SKM-1 treated with dmso at 0.1 percent for 144 hours (cell line): ENCODE measurements around the gene ETFB.

Source experiments
- DNase-seq: peaks from one replicate; lab custom pipeline; 2025; ENCODE audit not compliant: unreplicated experiment; lab: John Stamatoyannopoulos, UW

The ETFB gene

GRCh38 chr19:51352783-51353360 lies 13.3 kb downstream of the ETFB start:
- DNase-seq: no peak

GRCh38 chr19:51351266-51351990 lies 14.8 kb downstream of the ETFB start:
- no peak for DNase-seq

- DNase-seq: no peak
These were observed 18.8 kb downstream of the ETFB start for GRCh38 chr19:51347209-51347928.

DNA sequence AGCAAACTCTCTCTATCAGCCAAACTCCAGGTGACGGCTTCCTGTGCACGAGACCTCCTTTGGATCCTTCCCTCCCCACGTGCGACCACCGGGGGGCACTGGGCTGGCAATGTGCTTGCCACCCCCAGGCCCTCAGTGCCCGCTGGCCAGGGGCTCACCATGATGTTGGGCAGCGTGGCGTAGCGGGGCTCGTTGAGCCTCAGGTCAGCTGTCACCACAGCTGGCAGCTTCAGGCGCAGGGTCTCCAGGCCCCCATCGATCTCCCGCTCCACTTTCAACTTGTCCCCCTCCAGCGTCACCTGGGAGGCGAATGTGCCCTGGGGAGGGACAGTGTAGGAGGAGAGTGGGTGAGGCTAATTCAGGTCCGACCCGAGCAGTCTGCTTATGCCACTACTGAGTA lies 19.4 kb downstream of the ETFB start:
- DNase-seq: no peak

GRCh38 chr19:51345076-51345620 lies 21.0 kb downstream of the ETFB start:
- DNase-seq: no peak

- DNase-seq: no peak
These were observed 23.3 kb downstream of the ETFB start for GRCh38 chr19:51342631-51343569.

DNA sequence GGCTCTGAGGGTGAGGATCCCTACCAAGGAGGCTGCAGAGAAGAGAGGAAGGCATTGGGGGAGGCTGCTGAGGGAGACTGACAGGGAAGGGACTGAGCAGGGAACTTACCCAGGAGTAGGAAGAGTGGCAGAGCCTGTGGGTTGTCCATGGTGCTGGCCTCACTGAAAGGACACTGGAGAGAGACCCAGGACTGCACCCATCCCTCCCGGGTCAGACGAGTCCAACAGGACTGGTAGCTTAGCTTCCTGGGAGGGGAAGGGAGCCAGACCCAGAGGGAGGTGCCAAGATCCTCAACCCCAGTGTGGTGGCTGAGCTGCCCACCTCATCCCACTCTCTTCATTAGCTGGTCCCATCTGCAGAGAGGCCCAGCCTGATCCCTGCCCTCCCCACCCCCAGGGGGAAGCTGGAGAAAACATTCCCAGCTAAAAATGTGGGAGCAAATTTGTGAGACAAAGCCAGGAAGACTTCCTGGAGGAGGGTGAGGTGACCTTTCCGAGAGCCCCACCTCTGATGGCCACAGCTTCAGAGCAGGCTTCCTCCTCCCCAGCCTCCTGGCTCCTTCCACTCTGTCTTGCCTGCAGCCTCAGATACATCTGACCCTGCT lies 24.1 kb downstream of the ETFB start, which contains the start of gene VSIG10L:
Gene VSIG10L, minus strand, starts transcription at position 164 of the 605 bp plus-strand sequence. Its CDS starts 15 bp downstream, at position 149.
- DNase-seq: no peak

GRCh38 chr19:51341066-51341465 lies 25.1 kb downstream of the ETFB start:
- DNase-seq: no peak

GRCh38 chr19:51339687-51340656 lies 26.2 kb downstream of the ETFB start:
- peak; percentile 66 for DNase-seq

- no peak for DNase-seq
These were observed 26.9 kb downstream of the ETFB start for GRCh38 chr19:51339313-51339686.

DNA sequence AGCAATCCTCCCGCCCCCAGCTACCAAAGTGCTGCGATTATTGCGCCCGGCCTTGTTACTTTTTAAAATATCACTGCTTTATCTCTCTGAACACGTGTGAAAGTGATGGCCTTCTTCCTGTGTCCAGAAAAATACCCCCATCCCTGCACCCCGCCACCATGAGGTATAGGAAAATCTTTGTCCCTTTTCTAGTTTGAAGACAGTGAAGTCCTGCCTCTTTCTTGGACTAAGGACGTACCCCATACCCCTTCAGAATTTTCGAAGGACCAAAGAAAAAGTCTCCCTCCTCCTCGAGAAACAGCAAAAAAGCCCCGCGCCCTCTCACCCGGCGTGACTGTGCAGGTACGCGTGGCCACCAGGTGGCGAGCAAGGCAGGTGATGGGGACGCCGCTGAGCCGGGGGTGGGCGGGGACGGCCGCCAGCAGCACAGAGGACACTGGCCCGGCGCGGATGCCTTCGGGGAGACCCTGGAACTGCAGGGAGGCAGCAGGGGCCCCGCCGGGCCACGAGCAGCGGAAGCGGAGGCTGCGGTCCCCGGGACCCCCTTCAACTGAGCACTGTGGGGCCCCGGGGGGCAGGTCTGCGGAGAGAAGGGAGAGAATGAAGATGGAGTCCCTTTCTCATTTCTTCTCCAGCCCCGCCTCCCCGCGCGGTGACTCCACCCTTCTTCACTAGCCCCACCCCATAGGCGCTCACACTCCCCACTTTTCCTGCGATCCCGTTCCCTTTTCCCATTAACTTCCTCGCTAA lies 27.4 kb downstream of the ETFB start:
- DNase-seq: peak; percentile 44

DNA sequence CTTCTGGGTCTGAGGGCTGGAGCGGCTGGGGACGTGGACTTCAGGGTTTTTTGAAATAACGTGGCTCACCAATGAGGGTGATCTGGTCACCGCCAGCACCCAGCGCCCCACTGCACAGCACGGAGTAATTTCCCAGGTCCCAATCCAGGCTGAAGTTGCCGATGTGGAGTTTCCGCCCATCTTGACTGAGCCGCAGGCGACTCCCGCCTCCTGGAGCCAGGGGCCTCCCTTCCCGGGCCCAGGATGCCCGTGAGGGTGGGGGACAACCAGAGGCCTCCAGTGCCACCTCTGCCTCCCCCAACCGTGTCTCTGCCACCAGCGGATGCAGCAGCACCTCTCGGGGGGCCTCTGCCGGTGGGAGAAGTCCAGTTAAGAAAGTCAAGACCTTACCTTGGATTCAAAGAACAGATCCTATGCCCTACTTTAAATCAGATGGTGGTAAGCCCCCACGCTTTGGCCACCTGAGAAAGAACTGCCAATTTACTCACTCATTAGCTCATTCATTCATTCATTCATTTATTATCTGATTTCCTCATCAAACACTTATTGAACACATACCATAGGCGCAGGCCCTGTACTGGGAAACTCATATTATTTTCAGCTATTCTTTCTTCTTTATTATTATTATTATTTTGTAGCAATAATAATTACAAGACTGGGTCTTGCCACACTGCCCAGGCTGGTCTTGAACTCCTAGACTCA lies 28.2 kb downstream of the ETFB start:
- DNase-seq: no peak

DNA sequence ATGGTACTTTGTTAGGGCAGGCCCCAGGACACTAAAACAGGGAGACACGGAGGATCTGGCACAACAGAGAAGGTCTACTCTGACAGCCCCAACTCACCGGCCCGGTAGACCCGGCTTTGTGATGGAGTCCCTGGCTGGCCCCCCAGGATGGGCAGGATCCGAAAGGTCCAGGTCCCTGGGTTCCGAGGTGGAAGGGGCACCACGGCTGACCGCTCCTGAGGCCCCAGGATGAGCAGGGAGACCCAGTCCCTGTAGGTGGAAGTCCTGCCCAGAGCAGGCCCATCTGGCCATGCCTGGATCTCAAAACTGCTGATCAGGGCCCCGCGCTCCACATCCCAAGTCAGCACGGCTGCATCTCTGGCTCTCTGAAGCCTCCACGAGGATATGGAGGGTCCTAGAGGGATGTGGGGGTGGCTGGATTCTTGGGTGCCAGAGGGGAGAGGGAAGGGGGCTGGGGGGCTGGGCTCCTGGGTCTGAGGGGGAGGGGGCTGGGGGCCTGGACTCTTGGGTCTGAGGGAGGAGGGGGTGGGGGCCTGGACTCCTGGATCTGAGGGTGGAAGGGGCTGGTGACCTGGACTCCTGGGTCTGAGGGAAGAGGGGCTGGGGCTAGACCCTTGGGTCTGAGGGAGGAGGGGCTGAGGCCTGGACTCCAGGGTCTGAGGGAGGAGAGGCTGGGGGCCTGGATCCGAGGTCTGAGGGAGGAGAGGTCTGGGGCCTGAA lies 28.9 kb downstream of the ETFB start:
- DNase-seq: no peak

DNA sequence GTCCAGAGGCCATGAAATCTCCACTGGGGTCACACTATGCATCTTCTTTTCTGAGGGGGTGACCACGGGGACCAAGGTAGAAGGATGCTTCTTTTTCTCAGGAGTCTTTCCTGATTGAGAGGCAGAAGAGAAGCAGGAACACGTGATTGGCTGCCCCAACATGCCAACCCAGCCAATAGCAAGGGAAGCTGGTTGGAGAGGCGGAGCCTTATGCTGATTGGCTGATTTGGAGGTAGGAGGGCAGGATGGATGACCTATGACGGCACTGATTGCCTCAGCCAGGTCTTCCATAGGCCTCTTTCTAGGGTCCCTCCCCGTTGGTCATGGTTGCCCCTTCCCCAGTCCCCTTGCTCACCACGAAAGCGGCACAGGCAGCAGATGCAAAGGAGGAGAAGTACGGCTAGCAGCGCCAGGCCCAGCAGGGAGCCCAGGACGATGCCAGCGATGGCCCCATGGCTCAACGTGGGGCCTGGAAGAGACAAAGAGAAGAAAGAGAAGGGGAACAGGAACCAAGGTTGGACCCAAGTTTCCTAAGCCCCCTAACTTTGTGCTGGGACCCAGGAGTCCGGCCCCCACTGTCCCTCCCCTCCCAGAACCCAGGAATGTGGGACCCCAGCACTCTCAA lies 32.2 kb downstream of the ETFB start:
- no peak for DNase-seq

DNA sequence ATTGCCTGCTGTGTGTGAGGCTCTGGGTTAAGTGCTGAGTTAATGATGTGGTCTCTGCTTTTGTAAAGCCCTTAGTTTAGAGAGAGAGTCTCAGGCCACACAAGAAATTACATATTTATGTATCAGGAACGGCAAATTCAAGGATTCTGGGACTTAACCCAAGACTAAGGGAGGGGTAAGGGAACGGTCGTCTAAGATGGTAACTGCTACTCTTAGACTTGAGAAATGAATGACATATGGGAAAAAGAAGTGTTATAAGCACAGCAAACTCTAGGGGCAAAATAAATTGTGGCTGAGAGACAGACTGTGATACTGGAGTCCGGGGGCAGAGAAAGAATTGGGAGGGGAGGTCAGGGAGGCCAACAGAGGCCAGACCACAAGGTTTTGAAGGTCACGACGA lies 34.5 kb downstream of the ETFB start:
- DNase-seq: no peak

DNA sequence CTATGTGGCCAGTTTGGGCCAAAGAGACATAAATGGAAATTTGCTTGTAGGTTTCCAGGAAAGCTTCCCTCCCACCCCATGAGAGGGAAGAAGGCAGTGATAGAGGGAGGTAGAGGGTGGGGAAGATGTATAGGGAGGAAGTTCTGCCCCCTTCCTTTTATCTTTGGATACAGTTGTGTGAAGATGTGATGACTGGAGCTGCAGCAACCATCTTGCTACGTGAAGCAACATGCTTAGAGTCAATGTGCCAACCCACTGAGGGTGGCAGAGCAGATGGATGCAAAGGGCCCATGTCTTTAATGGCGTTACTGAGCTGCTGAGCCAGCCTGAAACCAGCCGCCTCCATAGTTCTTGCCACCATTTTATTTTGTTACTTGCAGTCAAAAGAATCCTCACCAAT lies 35.0 kb downstream of the ETFB start:
- DNase-seq: no peak

- no peak for DNase-seq
These were observed 35.8 kb downstream of the ETFB start for GRCh38 chr19:51330366-51330765.
